Skin epidermis (tissue), 12 donors: ENCODE data around the gene CNOT6.

Source experiments
- H3K27ac ChIP-seq, 21 experiments: fragments of 200-600 bp; sonication (generic) in 11 of 21; one replicate each; pipeline ENCODE4 v1.5.0; 2020; ENCODE audit warnings: mild to moderate bottlenecking in 3 of 21, inconsistent platforms in 2 of 21, moderate library complexity in 2 of 21
- H3K4me3 ChIP-seq, 7 experiments: fragments of 200-600 bp; sonication (generic) in 2 of 7; one replicate each; pipeline ENCODE4 v1.5.0; 2020; ENCODE audit warnings: inconsistent platforms in 2 of 7, mild to moderate bottlenecking in 2 of 7, moderate library complexity in 1 of 7

CNOT6 gene

GRCh38 chr5:180555168-180555921 is 61.2 kb downstream of the CNOT6 start:
- Histone ChIP-seq H3K27ac (no peak overlapping the region), H3K4me3 (no peak overlapping the region)

- no peak overlapping the region for H3K4me3 ChIP-seq
- no peak overlapping the region for H3K27ac ChIP-seq
Observed at GRCh38 chr5:180557217-180557809, 63.1 kb downstream of the CNOT6 start.

GRCh38 chr5:180558232-180558631 is 64.1 kb downstream of the CNOT6 start:
- Histone ChIP-seq H3K4me3 (no peak overlapping the region), H3K27ac (no peak overlapping the region)

GRCh38 chr5:180563994-180564393 is 69.8 kb downstream of the CNOT6 start:
- Histone ChIP-seq H3K4me3 (no peak overlapping the region), H3K27ac (no peak overlapping the region)

- no peak overlapping the region for H3K4me3 ChIP-seq
- no peak overlapping the region for H3K27ac ChIP-seq
Observed at GRCh38 chr5:180568914-180569313, 74.7 kb downstream of the CNOT6 start.

- H3K27ac ChIP-seq: no peak overlapping the region
- H3K4me3 ChIP-seq: no peak overlapping the region
Observed at GRCh38 chr5:180575571-180575970, 81.4 kb downstream of the CNOT6 start.

GRCh38 chr5:180580681-180581080 is 86.5 kb downstream of the CNOT6 start:
- Histone ChIP-seq H3K27ac (no peak overlapping the region), H3K4me3 (no peak overlapping the region)

GRCh38 chr5:180583738-180584137 is 89.6 kb downstream of the CNOT6 start:
- no peak overlapping the region for H3K27ac ChIP-seq
- no peak overlapping the region for H3K4me3 ChIP-seq

GRCh38 chr5:180586204-180586603 is 92.0 kb downstream of the CNOT6 start:
- no peak overlapping the region for H3K4me3 ChIP-seq
- no peak overlapping the region for H3K27ac ChIP-seq

- H3K4me3 ChIP-seq: no peak overlapping the region
- H3K27ac ChIP-seq: no peak overlapping the region
Observed at GRCh38 chr5:180586870-180587269, 92.7 kb downstream of the CNOT6 start.

GRCh38 chr5:180589771-180590542 is 95.8 kb downstream of the CNOT6 start:
- peak overlapping the region in 1 of 21 experiments; percentile 14 for H3K27ac ChIP-seq
- peak overlapping the region in 3 of 7 experiments; percentile 7 to 24 (median 19) for H3K4me3 ChIP-seq

GRCh38 chr5:180590543-180591310 is 96.5 kb downstream of the CNOT6 start:
- H3K27ac ChIP-seq: peak overlapping the region in 1 of 21 experiments; percentile 14
- peak overlapping the region in 5 of 7 experiments; percentile 4 to 24 (median 15) for H3K4me3 ChIP-seq

- peak within 1 kb of the TSS in 1 of 21 experiments; percentile 14 for H3K27ac ChIP-seq
- H3K4me3 ChIP-seq: peak within 1 kb of the TSS in 5 of 7 experiments; percentile 4 to 24 (median 15)
Observed at GRCh38 chr5:180591311-180591887, 97.2 kb downstream of the CNOT6 start, which contains the start of gene SCGB3A1. SCGB3A1 (minus strand) TSS chr5:180591499; CDS start chr5:180591462, 37 bp downstream.

- H3K27ac ChIP-seq: no peak overlapping the region
- H3K4me3 ChIP-seq: no peak overlapping the region
Observed at GRCh38 chr5:180592176-180592575, 98.0 kb downstream of the CNOT6 start.

- H3K27ac ChIP-seq: no peak overlapping the region
- no peak overlapping the region for H3K4me3 ChIP-seq
Observed at GRCh38 chr5:180593446-180594206, 99.4 kb downstream of the CNOT6 start.

- Histone ChIP-seq H3K27ac (no peak overlapping the region), H3K4me3 (no peak overlapping the region)
Observed at GRCh38 chr5:180594311-180595045, 100.3 kb downstream of the CNOT6 start.

- Histone ChIP-seq H3K27ac (no peak overlapping the region), H3K4me3 (no peak overlapping the region)
Observed at GRCh38 chr5:180595046-180595379, 100.8 kb downstream of the CNOT6 start.
